Measurements from ENCODE around the gene ZBTB4.

The ZBTB4 gene

GRCh38 chr17:7463372-7463846 is 16.0 kb downstream of the ZBTB4 start:
- Histone ChIP-seq H3K4me1 (ENCODE audit: control insufficient read depth in 2 of 2, insufficient read depth in 2 of 2, low read length in 2 of 2) (peaks cover 0 to 3% of the 10 kb centered on the region in 2 donors), H3K27me3 (ENCODE audit: control insufficient read depth in 2 of 2, insufficient read depth in 2 of 2, low read length in 2 of 2) (no peaks in the 10 kb centered on the region), H3K36me3 (ENCODE audit: control insufficient read depth in 2 of 2, insufficient read depth in 2 of 2, low read length in 2 of 2) (peaks cover 10 to 20% of the 10 kb centered on the region in 2 donors), H3K27ac (ENCODE audit: low read depth in 2 of 2, low read length in 2 of 2) (no peak overlapping the region), H3K9me3 (ENCODE audit: control insufficient read depth in 2 of 2, low read length in 2 of 2) (no peaks in the 10 kb centered on the region), H3K9ac (ENCODE audit: low read depth in 1 of 2, low read length in 2 of 2) (no peak overlapping the region), H3K4me3 (ENCODE audit: low read length in 2 of 2) (no peak overlapping the region)

DNA sequence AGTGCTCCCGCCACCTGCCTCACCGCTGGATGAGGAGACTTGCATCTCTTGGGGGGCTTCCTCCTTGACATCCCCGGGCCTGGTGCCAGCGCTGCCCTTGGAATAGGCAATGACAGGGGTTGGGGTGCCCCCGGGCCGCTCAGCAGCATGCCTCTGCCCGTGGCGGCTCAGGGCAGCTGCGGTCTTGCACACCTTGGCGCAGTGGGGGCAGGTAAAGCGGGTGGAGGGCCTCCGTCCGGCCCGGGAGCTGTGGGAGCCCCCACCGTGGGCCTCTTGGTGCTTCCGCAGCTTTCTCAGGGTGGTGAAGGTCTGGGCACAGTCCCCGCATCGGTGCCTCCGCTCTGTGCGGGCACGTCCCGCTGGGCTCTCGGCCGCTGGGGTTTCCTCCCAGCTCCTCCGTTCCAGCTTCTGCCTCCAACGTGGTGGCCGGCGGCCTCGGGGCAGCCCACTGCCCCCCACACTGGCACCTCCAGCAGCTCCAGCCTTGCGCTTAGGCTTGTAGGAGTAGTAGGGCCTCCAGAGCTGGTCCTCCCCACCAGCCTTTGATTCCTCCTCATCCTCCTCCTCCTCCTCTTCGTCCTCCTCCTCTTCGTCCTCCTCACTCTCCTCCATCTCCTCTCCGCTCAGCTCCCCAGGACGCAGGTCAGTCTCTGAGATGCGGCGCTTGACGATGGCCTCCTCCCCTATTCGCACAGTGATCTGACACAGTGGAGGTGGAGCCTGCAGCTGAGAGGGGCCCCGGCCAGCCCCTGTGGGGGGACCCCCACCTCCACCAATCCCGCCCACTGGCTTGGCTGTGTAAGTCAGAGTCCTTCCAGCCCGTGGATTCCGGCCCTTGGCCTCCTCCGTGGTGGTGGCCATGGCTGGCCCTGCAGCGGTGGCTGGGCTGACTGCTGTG is 16.7 kb downstream of the ZBTB4 start:
- no peak overlapping the region for H3K27ac ChIP-seq (ENCODE audit: low read depth in 2 of 2, low read length in 2 of 2)
- H3K9me3 ChIP-seq (ENCODE audit: control insufficient read depth in 2 of 2, low read length in 2 of 2), result no peaks in the 10 kb centered on the region
- H3K36me3 ChIP-seq (ENCODE audit: control insufficient read depth in 2 of 2, insufficient read depth in 2 of 2, low read length in 2 of 2), result peaks cover 10 to 20% of the 10 kb centered on the region in 2 donors
- H3K27me3 ChIP-seq (ENCODE audit: control insufficient read depth in 2 of 2, insufficient read depth in 2 of 2, low read length in 2 of 2), result no peaks in the 10 kb centered on the region
- H3K9ac ChIP-seq (ENCODE audit: low read depth in 1 of 2, low read length in 2 of 2), result no peak overlapping the region
- no peak overlapping the region for H3K4me3 ChIP-seq (ENCODE audit: low read length in 2 of 2)
- peaks cover 0 to 3% of the 10 kb centered on the region in 2 donors for H3K4me1 ChIP-seq (ENCODE audit: control insufficient read depth in 2 of 2, insufficient read depth in 2 of 2, low read length in 2 of 2)

DNA sequence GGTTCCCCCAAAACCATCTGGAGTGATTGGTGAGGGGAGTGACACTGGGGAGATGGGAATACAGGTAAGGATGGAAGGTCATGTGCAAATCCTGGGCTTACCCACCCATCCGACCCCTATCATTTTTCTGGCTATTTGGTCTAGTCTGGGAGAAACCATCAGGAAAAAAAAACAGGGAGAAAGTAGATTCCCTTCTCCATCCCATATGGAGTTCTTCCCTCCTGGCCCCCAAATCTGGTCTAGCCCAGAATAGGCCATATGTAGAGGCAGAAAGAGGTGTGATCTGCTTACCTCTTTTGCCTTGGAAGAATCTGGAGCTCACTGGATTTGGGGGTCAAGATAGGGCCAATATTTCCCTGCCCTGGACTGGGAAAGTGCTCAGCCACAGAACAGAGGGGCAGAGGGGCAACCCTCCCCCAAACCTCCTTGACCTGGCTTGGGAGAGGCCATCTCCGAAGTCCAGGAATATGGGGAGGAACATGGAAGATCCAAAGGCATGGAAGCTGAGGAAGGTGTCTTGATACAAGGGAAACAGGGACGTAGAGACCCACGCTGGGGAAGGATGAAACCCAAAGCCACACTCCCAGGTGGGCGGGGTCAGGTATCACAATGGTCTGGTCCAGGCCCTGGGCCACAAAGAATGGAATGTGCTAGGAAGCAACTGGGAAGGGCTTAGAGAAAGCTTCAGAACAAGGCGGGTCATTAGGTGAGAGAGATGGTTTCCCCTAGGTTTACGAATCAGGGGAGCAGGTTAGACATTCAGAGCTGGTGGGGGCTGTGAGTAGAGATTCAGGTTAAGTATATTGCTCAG is 18.4 kb downstream of the ZBTB4 start:
- H3K9ac ChIP-seq (ENCODE audit: low read depth in 1 of 2, low read length in 2 of 2), result no peak overlapping the region
- peaks cover 3 to 5% of the 10 kb centered on the region in 2 donors for H3K4me1 ChIP-seq (ENCODE audit: control insufficient read depth in 2 of 2, insufficient read depth in 2 of 2, low read length in 2 of 2)
- no peaks in the 10 kb centered on the region for H3K9me3 ChIP-seq (ENCODE audit: control insufficient read depth in 2 of 2, low read length in 2 of 2)
- H3K36me3 ChIP-seq (ENCODE audit: control insufficient read depth in 2 of 2, insufficient read depth in 2 of 2, low read length in 2 of 2), result peaks cover 10 to 11% of the 10 kb centered on the region in 2 donors
- no peak overlapping the region for H3K4me3 ChIP-seq (ENCODE audit: low read length in 2 of 2)
- no peak overlapping the region for H3K27ac ChIP-seq (ENCODE audit: low read depth in 2 of 2, low read length in 2 of 2)
- no peaks in the 10 kb centered on the region for H3K27me3 ChIP-seq (ENCODE audit: control insufficient read depth in 2 of 2, insufficient read depth in 2 of 2, low read length in 2 of 2)

DNA sequence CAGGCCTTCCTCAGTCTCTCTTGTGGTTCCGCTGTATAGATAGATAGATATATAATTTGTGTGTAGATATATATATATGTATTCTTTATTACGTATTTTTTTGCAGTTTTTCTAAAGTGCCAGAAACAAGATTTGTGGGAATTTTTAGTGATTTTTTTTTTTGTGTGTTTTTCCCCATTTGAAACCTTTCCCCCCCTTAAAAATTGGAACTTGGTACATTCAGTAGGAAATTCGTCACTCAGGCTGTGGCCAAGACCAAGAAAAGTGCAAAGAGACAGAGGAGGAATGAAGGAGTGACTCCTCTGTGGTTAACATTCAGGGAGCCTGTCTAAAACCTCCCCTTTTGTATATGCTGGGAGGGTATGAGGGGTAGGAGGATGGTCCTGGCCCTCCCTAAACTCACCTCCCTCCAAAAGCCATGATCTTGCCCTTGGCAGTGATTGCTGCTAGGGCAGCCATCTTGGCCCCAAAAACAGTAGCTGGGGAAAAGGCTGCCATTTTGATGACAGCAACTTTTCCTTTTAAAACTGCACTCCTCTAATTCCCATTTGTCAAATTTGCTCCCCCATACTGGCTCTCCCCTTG is 19.4 kb downstream of the ZBTB4 start:
- no peak overlapping the region for H3K27ac ChIP-seq (ENCODE audit: low read depth in 2 of 2, low read length in 2 of 2)
- H3K27me3 ChIP-seq (ENCODE audit: control insufficient read depth in 2 of 2, insufficient read depth in 2 of 2, low read length in 2 of 2), result no peaks in the 10 kb centered on the region

DNA sequence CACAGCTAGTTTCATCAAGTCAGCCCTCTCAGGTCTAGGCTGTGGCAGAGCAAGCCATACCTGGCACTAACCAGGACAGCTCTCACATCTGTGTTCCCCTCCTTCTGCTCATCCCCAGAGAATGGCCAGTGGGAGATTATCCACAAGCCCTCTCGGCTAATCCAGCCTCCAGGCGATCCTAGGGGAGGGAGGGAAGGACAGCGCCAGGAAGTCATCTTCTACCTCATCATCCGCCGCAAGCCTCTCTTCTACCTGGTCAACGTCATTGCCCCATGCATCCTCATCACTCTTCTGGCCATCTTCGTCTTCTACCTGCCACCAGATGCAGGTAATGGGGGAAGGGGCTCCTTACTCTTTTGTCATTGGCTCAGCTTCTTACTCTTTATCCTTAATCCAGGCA is 31.0 kb downstream of the ZBTB4 start:
- Histone ChIP-seq H3K9me3 (ENCODE audit: control insufficient read depth in 2 of 2, low read length in 2 of 2) (no peaks in the 10 kb centered on the region), H3K9ac (ENCODE audit: low read depth in 1 of 2, low read length in 2 of 2) (no peak overlapping the region), H3K4me3 (ENCODE audit: low read length in 2 of 2) (no peak overlapping the region), H3K27me3 (ENCODE audit: control insufficient read depth in 2 of 2, insufficient read depth in 2 of 2, low read length in 2 of 2) (peaks cover 5 to 14% of the 10 kb centered on the region in 2 donors), H3K27ac (ENCODE audit: low read depth in 2 of 2, low read length in 2 of 2) (no peak overlapping the region), H3K4me1 (ENCODE audit: control insufficient read depth in 2 of 2, insufficient read depth in 2 of 2, low read length in 2 of 2) (peaks cover 5 to 13% of the 10 kb centered on the region in 2 donors), H3K36me3 (ENCODE audit: control insufficient read depth in 2 of 2, insufficient read depth in 2 of 2, low read length in 2 of 2) (no peaks in the 10 kb centered on the region)

More for the DNA sequence above, 19.4 kb downstream of the ZBTB4 start:
- no peak overlapping the region for H3K9ac ChIP-seq (ENCODE audit: low read depth in 1 of 2, low read length in 2 of 2)
- H3K4me1 ChIP-seq (ENCODE audit: control insufficient read depth in 2 of 2, insufficient read depth in 2 of 2, low read length in 2 of 2), result peaks cover 3 to 5% of the 10 kb centered on the region in 2 donors
- no peak overlapping the region for H3K4me3 ChIP-seq (ENCODE audit: low read length in 2 of 2)
- H3K9me3 ChIP-seq (ENCODE audit: control insufficient read depth in 2 of 2, low read length in 2 of 2), result no peaks in the 10 kb centered on the region
- H3K36me3 ChIP-seq (ENCODE audit: control insufficient read depth in 2 of 2, insufficient read depth in 2 of 2, low read length in 2 of 2), result peaks cover 10 to 11% of the 10 kb centered on the region in 2 donors

- H3K36me3 ChIP-seq (ENCODE audit: control insufficient read depth in 2 of 2, insufficient read depth in 2 of 2, low read length in 2 of 2), result no peaks in the 10 kb centered on the region
- no peaks in the 10 kb centered on the region for H3K9me3 ChIP-seq (ENCODE audit: control insufficient read depth in 2 of 2, low read length in 2 of 2)
- H3K4me1 ChIP-seq (ENCODE audit: control insufficient read depth in 2 of 2, insufficient read depth in 2 of 2, low read length in 2 of 2), result peaks cover 9 to 14% of the 10 kb centered on the region in 2 donors
- H3K27me3 ChIP-seq (ENCODE audit: control insufficient read depth in 2 of 2, insufficient read depth in 2 of 2, low read length in 2 of 2), result peaks cover 17 to 18% of the 10 kb centered on the region in 2 donors
- peak overlapping the region; percentile 45 to 67 for H3K27ac ChIP-seq (ENCODE audit: low read depth in 2 of 2, low read length in 2 of 2)
- peak overlapping the region; percentile 53 to 64 for H3K4me3 ChIP-seq (ENCODE audit: low read length in 2 of 2)
- H3K9ac ChIP-seq (ENCODE audit: low read depth in 1 of 2, low read length in 2 of 2), result peak overlapping the region; percentile 6 to 41
These were observed 33.8 kb downstream of the ZBTB4 start for GRCh38 chr17:7445619-7445968.

DNA sequence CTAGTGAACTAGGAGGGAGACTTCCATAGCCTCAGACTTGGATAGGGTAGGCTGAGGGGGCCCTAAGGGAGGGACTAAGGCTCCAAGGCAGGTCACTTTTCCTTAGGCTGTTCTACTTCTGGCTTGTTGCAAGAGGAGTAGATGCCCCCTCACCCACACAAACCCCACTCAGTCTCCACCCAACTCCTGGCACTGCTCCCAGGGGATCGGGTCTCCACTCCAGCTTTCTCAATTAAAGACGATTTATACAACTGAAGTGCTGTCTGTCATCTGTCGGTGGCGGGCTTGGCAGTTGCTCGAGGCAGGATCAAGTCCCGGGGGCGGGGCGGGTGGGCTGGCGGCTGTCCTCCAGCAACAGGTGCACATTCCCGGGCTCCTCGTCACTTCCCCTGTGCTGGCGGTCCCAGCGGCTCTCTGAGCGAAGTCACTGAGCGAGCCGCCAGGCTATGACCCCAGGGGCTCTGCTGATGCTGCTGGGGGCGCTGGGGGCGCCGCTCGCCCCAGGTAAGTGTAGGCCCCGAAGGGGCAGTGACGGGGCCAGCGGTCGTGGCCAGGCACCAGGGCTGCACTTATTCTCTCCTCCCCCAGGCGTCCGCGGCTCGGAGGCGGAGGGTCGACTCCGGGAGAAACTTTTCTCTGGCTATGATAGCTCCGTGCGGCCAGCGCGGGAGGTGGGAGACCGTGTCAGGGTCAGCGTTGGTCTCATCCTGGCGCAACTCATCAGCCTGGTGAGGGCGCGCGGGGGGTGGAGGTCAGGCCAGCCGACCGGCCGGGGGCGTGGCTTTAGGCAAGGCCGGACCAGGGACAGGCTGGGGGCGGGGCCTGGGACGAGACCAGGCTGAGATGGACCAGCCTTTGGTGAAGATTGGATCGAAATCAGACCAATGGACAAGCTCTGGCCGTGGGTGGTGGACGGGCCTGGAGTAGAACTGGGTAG is 34.5 kb downstream of the ZBTB4 start, which contains the start of gene CHRNB1:
Gene CHRNB1, plus strand, starts transcription at position 380 of the 937 bp plus-strand sequence. Its CDS starts 67 bp downstream, at position 447.
- Histone ChIP-seq H3K4me1 (ENCODE audit: control insufficient read depth in 2 of 2, insufficient read depth in 2 of 2, low read length in 2 of 2) (peaks cover 14 to 15% of the 10 kb centered on the region in 2 donors), H3K9me3 (ENCODE audit: control insufficient read depth in 2 of 2, low read length in 2 of 2) (no peaks in the 10 kb centered on the region), H3K27me3 (ENCODE audit: control insufficient read depth in 2 of 2, insufficient read depth in 2 of 2, low read length in 2 of 2) (peaks cover 23 to 24% of the 10 kb centered on the region in 2 donors), H3K9ac (ENCODE audit: low read depth in 1 of 2, low read length in 2 of 2) (peak within 1 kb of the TSS; percentile 6 to 41), H3K36me3 (ENCODE audit: control insufficient read depth in 2 of 2, insufficient read depth in 2 of 2, low read length in 2 of 2) (no peaks in the 10 kb centered on the region), H3K27ac (ENCODE audit: low read depth in 2 of 2, low read length in 2 of 2) (peak within 1 kb of the TSS; percentile 45 to 67), H3K4me3 (ENCODE audit: low read length in 2 of 2) (peak within 1 kb of the TSS; percentile 53 to 64)

DNA sequence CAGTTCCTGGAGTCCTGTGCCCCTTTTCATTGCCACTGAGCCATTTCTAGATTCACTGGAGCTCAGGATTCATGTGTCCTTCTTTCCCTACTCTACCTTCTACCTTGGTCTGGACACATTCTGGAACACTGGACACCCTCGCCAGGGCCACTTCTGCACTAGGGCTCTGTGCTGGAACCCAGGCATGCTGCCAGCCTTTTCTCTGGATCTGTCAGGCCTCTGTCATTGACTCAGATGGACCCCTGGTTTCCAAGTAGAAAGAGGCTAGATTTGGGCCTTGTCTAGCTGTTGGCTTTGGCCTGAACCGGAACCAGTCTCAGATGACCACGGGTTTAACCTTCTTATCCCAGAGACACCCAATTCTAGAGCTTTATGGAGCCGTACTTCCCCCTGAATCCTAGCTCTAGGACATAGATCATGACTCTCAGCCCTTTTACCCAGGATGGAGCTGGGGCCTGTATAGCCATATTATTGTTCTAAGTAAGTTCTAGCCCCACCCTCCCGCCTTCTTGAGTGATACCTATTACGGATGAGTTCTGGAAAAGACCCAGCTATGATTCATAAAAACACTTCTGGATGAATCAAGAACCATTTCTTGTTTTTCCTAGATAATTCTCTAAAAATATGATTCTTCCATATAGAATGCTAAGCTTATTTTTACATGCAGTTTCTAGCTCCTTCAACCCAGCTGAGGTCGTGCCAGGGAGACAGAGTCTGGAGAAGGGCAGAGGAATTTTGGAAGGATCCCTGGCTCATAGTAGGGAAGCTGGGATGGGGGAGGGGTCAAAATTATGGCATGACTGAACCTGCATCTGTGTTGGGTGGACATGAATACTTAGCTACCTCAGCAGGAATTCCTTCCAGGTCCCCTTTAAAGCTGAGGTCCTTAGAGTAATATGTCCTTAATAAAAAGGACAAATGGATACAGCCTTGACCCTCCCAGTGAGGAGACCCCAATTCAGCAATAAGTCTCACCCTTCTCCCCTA is 35.6 kb downstream of the ZBTB4 start:
- no peaks in the 10 kb centered on the region for H3K9me3 ChIP-seq (ENCODE audit: control insufficient read depth in 2 of 2, low read length in 2 of 2)
- H3K9ac ChIP-seq (ENCODE audit: low read depth in 1 of 2, low read length in 2 of 2), result no peak overlapping the region
- H3K27ac ChIP-seq (ENCODE audit: low read depth in 2 of 2, low read length in 2 of 2), result no peak overlapping the region
- H3K27me3 ChIP-seq (ENCODE audit: control insufficient read depth in 2 of 2, insufficient read depth in 2 of 2, low read length in 2 of 2), result peaks cover 25 to 33% of the 10 kb centered on the region in 2 donors
- no peak overlapping the region for H3K4me3 ChIP-seq (ENCODE audit: low read length in 2 of 2)
- peaks cover 19 to 23% of the 10 kb centered on the region in 2 donors for H3K4me1 ChIP-seq (ENCODE audit: control insufficient read depth in 2 of 2, insufficient read depth in 2 of 2, low read length in 2 of 2)
- H3K36me3 ChIP-seq (ENCODE audit: control insufficient read depth in 2 of 2, insufficient read depth in 2 of 2, low read length in 2 of 2), result no peaks in the 10 kb centered on the region

Data from mucosa of rectum (tissue), 2 donors.